ENCODE results near the gene GPC5.
"Not testable (repeated sequence)": the region's sequence is repeated elsewhere in the genome, so short reads cannot be mapped to it uniquely, and the experiment has no call there.

The GPC5 gene

DNA sequence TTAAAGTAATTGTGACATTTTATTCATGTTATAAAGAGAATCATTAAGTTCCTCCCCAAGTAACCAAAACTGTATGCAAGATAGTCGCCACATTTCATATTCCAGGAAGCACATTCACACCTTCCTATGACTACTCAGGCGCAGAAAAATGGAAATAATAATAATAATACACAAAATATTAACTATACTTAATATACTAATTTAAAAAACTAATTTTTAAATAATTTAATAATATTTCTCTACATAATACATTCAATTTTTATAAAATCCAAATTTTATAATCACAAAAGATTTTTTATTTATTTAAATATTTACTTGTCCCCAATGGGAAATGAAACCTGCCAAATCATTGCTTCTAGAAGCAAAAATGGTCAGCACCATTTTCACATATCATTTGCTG lies 1030.8 kb downstream of the GPC5 start:
- no peak for DNase-seq

DNA sequence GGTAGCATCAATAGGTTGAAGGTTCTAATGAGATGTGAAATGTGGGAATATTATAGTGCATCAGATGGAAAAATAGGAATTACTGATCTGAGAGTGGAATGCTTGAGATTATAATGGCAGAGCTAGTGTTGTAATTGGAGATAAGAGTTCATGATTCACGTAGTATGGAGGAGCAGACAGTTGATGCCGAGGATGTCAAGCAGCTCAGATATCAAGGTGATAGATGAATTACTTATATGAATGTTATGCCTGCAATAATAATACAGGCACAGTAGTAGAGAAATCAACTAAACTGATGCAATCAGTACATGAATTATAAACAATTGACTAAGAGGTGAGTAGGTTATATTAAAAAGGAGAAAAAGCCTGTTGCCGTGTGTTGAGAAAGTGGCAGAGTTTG lies 1035.0 kb downstream of the GPC5 start:
- no peak for DNase-seq

- no peak for DNase-seq
Observed at GRCh38 chr13:92433963-92434362, 1035.5 kb downstream of the GPC5 start.

DNA sequence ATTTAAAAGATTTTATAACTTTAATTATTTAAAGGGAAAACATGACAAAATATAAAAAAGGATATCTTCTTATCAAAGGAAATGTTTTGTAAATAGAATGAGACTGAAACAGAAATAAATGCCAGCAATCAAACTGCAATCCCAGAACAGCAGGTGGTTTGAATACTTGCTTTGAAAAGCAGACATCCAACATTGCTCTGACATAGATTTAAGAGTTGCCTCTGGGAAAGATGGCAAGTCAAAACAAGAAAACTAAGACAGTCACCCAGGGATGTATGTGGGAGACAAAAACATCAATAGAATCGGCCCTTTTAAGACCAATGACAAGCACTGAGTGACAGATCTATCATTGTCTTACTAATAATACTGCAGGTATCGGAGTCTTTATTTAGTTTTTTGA lies 1038.5 kb downstream of the GPC5 start:
- no peak for DNase-seq

DNA sequence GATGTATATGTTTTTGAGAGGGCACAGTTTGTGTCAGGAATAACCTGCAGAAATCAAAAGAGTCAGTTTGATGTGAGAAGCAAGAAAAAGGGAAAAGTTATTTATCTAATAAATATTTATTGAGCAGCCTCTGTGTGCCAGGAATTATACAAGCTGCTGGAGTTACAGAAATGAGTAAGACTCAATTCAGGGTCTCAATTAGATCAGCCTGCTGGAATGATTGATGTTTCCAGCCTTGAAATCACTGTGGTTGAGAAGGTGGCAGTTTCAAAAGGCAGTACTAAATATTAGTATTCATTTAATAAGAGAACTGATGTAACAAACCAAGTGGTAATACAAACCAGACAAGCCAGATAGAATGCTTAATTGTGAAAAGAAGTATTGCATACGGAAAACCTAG lies 1045.8 kb downstream of the GPC5 start:
- no peak for DNase-seq

- no peak for DNase-seq
Observed at GRCh38 chr13:92451060-92451459, 1052.6 kb downstream of the GPC5 start.

DNA sequence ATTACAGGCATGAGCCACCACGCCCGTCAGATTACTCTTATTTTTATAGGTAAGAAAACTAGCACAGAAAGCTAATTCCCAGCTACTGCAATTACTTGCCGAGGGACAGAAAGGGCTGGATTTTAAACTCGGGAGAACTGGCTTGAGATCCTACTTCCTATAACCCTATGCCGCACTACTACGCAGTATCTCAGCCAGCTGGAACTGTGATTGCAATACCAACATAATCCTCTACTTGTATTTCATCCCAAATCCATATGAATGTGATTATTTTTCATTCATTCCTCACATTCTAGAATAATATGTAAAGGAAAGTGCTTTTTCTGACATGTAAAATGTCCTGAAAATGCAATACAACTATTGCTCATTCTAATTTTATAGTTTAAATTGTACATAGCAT lies 1054.4 kb downstream of the GPC5 start:
- DNase-seq = no peak

- no peak for DNase-seq
Observed at GRCh38 chr13:92459306-92459705, 1060.9 kb downstream of the GPC5 start.

DNA sequence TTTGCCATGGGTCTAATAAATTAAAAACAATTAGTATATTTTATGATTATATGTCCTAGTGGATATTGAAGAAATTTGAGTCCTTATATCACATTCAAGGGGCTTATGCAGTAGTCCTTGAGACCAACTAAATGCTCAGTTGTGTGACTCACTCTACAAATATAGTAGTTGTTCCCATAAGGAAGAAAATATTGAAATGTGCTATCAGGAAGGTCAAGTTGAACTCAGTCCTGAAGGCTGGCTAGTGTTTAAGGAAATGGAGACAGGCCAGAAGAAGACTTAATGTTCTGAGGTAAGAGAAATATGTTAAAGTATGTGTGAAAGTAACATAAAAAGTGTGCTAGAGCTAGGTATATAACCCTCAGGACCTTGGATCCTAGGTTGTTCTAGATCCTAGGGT lies 1062.1 kb downstream of the GPC5 start:
- DNase-seq = no peak

- no peak for DNase-seq
Observed at GRCh38 chr13:92461402-92461801, 1063.0 kb downstream of the GPC5 start.

DNA sequence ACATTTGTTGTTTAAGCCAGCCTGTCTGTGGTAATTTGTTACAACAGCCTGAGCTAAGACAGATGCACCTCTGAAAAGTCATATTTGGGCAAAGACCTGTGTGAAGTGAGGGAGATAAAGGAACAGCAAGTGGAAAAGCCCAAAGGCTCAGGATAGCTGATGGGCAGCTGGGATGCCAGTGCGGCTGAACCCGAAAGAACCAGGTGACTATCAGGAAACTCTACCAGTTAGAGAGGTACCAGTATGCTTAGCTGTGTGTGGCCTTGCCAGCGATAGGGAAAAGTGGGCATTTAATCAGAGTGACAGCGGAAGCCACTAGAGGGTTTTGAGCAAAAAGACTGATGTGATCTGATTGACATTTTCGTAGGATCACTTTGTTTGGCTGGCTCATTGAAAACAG lies 1063.4 kb downstream of the GPC5 start:
- no peak for DNase-seq

DNA sequence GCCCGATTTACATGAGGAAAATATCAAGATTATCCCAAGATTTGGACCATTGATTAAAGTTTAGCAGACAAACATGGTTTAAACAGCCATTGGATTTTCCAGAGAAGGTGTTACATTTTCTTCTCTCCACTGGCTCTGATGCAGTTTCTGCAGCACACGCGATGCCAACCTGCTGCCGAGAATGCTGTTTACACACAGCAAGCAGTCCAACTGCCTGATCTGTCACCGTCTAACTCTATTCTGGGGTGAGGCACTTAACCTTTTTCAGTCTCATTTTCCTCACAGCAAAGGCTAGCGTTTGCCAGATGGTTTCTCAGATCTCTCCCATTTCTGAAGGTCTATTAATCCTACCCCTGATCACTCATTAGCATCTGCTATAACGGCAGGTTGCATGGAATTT lies 1064.7 kb downstream of the GPC5 start:
- no peak for DNase-seq

- no peak for DNase-seq
Observed at GRCh38 chr13:92473765-92474475, 1075.5 kb downstream of the GPC5 start.

GRCh38 chr13:92480387-92480786 lies 1082.0 kb downstream of the GPC5 start:
- no peak for DNase-seq

DNA sequence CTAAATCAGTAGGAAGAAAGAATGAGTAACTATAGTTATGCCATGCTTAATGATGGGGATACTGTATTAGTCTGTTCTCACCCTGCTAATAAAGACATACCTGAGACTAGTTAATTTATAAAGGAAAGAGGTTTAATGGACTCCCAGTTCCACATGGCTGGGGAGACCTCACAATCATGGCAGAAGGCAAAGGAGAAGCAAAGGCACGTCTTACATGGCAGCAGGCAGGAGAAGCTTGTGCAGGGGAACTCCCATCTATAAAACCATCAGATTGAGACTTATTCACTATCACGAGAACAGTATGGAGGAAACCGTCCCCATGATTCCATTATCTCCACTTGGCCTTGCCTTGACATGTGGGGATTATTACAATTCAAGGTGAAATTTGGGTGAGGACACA lies 1084.4 kb downstream of the GPC5 start:
- DNase-seq = not testable (repeated sequence)

DNA sequence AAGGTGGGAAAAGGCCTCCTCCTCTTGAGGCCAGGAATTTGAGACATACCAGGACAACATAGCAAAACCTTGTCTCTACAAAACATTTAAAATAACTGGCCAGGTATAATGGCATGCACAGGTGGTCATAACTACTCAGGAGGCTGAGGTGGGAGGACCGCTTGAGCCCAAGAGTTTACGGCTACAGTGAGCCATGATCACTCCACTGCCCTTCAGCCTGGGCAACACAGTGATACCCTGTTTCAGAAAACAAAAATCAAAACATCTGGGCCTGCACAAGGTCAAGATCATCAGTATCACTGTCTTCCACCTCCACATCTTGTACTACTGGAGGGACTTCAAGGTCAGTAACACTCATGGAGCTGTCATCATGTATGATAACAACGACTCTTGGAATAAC lies 1085.5 kb downstream of the GPC5 start:
- DNase-seq = no peak

GRCh38 chr13:92487238-92487637 lies 1088.8 kb downstream of the GPC5 start:
- DNase-seq = no peak

DNA sequence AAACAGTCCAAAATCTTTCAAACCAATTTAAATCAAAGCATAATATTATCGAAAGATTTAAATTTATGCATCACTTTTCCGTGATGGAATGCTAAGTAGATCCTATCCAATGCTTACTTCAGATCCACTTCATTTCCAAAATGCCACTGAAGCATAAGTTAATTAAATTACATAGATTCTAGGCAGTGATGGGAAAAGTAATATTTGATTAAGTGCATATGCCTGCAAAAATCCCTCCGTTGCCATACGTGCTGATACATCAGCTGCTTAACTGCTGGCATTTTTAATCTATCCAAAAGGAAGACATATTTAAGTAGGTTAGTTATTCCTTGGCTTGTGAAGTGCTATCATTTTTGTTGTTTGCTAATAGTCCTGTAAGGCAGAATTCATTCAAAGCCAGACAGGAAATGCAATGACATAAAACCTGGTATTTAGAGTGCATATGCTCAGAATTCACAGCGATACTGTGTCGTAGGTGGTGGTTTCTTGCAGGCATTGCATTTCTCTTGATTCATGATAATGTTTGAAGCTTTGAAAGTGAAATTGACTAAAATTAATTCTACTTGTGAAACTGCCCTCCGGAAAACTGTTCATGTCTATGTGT lies 1089.9 kb downstream of the GPC5 start:
- no peak for DNase-seq

DNA sequence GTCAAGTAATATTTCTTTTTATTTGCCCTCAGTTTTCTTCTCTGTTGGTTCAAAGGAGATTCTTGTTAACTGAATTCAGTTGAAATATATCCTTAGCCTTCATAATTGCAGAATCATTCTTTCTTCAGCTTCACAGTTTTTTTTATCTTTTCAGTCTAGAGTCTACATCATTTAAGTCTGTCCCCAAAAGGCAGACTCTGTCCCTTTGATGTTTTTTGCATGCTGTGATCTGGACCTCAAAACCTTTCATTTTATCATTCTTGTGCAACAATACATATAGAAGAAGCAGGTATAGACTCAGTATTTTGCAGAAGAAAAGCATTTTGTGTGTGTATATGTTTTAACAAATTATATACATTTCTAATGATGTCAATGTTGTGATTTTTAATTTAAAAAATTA lies 1093.4 kb downstream of the GPC5 start:
- no peak for DNase-seq

DNA sequence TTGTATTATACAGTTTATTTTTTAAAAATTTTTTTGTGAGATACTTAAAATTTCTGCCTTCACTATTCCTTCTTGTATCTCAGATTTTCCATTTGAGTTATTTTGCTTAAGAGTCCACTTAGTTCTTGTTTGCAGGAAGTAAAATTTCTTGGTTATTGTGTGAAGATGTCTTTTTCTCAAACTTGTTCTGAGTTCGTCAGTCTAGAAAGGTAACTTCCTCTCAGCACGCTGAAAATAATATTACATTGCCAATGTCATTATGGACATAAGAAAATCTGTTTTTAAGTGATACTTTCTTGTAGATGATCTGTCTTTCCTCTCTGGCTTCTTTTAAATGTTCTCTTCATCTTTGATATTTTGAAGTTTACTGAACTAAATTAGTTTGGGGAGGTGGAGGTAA lies 1096.5 kb downstream of the GPC5 start:
- no peak for DNase-seq

- DNase-seq = no peak
Observed at GRCh38 chr13:92500192-92500591, 1101.8 kb downstream of the GPC5 start.

DNA sequence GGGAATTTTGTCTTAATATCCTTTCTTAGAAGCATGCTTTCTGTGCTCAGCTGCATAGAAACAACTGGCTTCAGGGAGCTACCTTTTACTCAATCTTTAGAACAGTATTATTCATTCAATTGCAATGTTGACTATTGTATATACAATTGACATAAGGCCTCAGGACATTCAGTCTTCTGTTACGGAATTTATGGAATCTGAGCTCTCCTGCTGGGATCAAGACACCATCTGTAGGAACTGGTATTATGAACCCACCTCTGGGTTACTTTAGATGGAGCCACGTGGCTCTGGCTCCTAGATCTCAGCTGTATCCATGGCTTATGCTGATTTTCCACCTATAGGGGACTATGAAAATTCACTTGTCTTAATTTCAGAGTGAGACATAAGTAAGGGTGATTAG lies 1112.0 kb downstream of the GPC5 start:
- DNase-seq = no peak

GRCh38 chr13:92512852-92513251 lies 1114.4 kb downstream of the GPC5 start:
- DNase-seq = no peak

DNA sequence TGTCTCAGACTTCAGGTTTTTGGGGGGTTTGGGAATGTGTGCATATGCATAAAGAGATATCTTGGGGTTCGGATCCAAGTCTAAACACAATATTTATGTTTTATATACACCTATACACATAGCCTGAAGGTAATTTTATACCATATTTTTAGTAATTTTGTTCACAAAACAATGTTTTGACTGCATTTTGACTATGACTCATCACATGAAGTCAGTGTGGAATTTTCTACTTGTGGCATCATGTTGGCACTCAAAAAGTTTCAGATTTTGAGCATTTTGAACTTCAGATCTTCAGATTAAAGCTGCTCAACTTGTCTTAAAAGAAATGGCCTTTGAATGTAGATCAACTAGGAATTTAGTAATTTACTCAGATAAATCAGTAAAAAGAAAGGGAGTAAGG lies 1115.3 kb downstream of the GPC5 start:
- DNase-seq = no peak

Data from activated CD4-positive, CD25-positive, alpha-beta regulatory T cell treated with anti-CD3 and anti-CD28 coated beads, Interleukin-2, amount 50 U/mL, for 72 hours (primary cell).